ENCODE data around the gene MGAT5B. TPM values are rescaled to one million over a fixed set of nuclear protein-coding genes. Genes with fewer than 3 reads are reported as not detected.

The MGAT5B gene
- total and polyA plus RNA-seq, 2 experiments from 2014 or later: 1.6 to 10.0 TPM

DNA sequence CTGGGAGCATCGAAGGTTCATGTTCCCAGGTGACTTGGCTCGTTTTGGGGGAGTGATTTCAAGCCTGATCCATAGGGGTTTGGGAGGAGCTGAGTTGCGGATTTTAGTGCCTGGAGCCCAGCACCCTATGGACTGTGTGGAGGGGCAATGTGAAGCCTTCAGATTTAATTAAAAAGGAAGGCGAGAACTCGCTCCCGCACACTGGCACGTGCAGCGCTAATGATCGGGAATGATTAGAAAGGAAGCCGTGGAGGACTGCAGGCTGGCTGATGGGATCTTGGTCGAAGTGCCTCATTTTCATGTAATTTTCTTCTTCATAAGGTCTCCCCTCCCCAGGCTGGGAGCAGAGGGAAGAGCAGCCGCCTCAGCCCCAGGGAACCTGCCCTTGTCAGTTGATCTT lies 12.8 kb downstream of the MGAT5B start (continued):
- no peak for TF ChIP-seq EZH2phosphoT487 (IDR thresholded peaks at IDR 0.05; ENCODE audit: unreplicated experiment)
- no peak for TF ChIP-seq NANOG (IDR thresholded peaks at IDR 0.05; ENCODE audit: borderline replicate concordance)
- TF ChIP-seq POLR2AphosphoS5 (IDR thresholded peaks at IDR 0.05; ENCODE audit: low read depth): no peak
- no peak for TF ChIP-seq ZNF114 (CRISPR knock-in tag; IDR thresholded peaks at IDR 0.05)

DNA sequence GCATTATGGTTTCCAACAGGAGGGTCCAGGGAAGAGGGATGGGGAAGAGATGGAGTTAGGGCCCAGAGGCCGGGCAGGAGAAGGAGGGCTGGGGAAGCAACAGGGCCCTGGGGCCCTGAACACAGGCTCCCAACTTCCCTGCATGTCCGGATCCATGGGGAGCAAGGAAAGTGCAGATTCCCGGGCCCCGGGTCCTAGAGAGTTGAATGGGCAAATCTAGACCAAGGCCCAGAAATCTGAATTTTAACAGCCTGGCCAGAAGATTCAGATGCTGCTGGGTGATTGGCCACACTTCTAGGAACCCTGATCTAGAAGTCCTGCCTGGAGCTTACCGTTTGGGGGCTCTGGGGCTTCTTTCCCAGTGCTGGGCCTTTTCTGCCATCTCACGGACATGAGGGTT lies 13.2 kb downstream of the MGAT5B start:
- no peak for ATAC-seq
- Histone ChIP-seq H3K4me3 (no peak overlapping the region), H3K27ac (ENCODE audit: low read depth) (no peak overlapping the region), H3K79me2 (replicated peaks; ENCODE audit: insufficient read depth) (no peaks in the 10 kb centered on the region), H3K36me3 (ENCODE audit: insufficient read depth) (no peaks in the 10 kb centered on the region), H3K4me1 (ENCODE audit: insufficient read depth) (peaks cover 13% of the 10 kb centered on the region), H4K20me1 (replicated peaks; ENCODE audit: insufficient read depth) (no peaks in the 10 kb centered on the region), H3K27me3 (ENCODE audit: insufficient read depth) (no peaks in the 10 kb centered on the region), H3F3A (replicated peaks; ENCODE audit: low read depth) (0 out of 2 replicates have a peak, but pooled peaks cover 4% of the 10 kb centered on the region), H2AFZ (no peak overlapping the region), H3K9me2 (ENCODE audit: insufficient read depth) (no peaks in the 10 kb centered on the region), H3K4me2 (no peak overlapping the region)
- no peak overlapping the region for H3K27ac Mint-ChIP-seq
- no peak for TF ChIP-seq CREB1 (CRISPR knock-in tag; IDR thresholded peaks at IDR 0.05; ENCODE audit: low read depth)
- TF ChIP-seq, protein P1, sequence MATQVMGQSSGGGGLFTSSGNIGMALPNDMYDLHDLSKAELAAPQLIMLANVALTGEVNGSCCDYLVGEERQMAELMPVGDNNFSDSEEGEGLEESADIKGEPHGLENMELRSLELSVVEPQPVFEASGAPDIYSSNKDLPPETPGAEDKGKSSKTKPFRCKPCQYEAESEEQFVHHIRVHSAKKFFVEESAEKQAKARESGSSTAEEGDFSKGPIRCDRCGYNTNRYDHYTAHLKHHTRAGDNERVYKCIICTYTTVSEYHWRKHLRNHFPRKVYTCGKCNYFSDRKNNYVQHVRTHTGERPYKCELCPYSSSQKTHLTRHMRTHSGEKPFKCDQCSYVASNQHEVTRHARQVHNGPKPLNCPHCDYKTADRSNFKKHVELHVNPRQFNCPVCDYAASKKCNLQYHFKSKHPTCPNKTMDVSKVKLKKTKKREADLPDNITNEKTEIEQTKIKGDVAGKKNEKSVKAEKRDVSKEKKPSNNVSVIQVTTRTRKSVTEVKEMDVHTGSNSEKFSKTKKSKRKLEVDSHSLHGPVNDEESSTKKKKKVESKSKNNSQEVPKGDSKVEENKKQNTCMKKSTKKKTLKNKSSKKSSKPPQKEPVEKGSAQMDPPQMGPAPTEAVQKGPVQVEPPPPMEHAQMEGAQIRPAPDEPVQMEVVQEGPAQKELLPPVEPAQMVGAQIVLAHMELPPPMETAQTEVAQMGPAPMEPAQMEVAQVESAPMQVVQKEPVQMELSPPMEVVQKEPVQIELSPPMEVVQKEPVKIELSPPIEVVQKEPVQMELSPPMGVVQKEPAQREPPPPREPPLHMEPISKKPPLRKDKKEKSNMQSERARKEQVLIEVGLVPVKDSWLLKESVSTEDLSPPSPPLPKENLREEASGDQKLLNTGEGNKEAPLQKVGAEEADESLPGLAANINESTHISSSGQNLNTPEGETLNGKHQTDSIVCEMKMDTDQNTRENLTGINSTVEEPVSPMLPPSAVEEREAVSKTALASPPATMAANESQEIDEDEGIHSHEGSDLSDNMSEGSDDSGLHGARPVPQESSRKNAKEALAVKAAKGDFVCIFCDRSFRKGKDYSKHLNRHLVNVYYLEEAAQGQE (IDR thresholded peaks at IDR 0.05; ENCODE audit: unreplicated experiment): no peak
- TF ChIP-seq, protein P2, sequence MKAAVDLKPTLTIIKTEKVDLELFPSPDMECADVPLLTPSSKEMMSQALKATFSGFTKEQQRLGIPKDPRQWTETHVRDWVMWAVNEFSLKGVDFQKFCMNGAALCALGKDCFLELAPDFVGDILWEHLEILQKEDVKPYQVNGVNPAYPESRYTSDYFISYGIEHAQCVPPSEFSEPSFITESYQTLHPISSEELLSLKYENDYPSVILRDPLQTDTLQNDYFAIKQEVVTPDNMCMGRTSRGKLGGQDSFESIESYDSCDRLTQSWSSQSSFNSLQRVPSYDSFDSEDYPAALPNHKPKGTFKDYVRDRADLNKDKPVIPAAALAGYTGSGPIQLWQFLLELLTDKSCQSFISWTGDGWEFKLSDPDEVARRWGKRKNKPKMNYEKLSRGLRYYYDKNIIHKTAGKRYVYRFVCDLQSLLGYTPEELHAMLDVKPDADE (IDR thresholded peaks at IDR 0.05): no peak
- TF ChIP-seq, protein P3, sequence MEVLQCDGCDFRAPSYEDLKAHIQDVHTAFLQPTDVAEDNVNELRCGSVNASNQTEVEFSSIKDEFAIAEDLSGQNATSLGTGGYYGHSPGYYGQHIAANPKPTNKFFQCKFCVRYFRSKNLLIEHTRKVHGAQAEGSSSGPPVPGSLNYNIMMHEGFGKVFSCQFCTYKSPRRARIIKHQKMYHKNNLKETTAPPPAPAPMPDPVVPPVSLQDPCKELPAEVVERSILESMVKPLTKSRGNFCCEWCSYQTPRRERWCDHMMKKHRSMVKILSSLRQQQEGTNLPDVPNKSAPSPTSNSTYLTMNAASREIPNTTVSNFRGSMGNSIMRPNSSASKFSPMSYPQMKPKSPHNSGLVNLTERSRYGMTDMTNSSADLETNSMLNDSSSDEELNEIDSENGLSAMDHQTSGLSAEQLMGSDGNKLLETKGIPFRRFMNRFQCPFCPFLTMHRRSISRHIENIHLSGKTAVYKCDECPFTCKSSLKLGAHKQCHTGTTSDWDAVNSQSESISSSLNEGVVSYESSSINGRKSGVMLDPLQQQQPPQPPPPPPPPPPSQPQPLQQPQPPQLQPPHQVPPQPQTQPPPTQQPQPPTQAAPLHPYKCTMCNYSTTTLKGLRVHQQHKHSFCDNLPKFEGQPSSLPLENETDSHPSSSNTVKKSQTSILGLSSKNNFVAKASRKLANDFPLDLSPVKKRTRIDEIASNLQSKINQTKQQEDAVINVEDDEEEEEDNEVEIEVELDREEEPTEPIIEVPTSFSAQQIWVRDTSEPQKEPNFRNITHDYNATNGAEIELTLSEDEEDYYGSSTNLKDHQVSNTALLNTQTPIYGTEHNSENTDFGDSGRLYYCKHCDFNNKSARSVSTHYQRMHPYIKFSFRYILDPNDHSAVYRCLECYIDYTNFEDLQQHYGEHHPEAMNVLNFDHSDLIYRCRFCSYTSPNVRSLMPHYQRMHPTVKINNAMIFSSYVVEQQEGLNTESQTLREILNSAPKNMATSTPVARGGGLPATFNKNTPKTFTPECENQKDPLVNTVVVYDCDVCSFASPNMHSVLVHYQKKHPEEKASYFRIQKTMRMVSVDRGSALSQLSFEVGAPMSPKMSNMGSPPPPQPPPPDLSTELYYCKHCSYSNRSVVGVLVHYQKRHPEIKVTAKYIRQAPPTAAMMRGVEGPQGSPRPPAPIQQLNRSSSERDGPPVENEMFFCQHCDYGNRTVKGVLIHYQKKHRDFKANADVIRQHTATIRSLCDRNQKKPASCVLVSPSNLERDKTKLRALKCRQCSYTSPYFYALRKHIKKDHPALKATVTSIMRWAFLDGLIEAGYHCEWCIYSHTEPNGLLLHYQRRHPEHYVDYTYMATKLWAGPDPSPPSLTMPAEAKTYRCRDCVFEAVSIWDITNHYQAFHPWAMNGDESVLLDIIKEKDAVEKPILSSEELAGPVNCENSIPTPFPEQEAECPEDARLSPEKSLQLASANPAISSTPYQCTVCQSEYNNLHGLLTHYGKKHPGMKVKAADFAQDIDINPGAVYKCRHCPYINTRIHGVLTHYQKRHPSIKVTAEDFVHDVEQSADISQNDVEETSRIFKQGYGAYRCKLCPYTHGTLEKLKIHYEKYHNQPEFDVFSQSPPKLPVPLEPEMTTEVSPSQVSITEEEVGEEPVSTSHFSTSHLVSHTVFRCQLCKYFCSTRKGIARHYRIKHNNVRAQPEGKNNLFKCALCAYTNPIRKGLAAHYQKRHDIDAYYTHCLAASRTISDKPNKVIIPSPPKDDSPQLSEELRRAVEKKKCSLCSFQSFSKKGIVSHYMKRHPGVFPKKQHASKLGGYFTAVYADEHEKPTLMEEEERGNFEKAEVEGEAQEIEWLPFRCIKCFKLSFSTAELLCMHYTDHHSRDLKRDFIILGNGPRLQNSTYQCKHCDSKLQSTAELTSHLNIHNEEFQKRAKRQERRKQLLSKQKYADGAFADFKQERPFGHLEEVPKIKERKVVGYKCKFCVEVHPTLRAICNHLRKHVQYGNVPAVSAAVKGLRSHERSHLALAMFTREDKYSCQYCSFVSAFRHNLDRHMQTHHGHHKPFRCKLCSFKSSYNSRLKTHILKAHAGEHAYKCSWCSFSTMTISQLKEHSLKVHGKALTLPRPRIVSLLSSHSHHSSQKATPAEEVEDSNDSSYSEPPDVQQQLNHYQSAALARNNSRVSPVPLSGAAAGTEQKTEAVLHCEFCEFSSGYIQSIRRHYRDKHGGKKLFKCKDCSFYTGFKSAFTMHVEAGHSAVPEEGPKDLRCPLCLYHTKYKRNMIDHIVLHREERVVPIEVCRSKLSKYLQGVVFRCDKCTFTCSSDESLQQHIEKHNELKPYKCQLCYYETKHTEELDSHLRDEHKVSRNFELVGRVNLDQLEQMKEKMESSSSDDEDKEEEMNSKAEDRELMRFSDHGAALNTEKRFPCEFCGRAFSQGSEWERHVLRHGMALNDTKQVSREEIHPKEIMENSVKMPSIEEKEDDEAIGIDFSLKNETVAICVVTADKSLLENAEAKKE (CRISPR knock-in tag; IDR thresholded peaks at IDR 0.05): no peak
- no peak for TF ChIP-seq STAT1 (IDR thresholded peaks at IDR 0.05; ENCODE audit: unreplicated experiment)
- no peak for TF ChIP-seq ZNF114 (CRISPR knock-in tag; IDR thresholded peaks at IDR 0.05)
- H3K9me3 Mint-ChIP-seq: no peaks in the 10 kb centered on the region
- no peak overlapping the region for H3K4me3 Mint-ChIP-seq
- H3K4me1 Mint-ChIP-seq: peaks cover 34% of the 10 kb centered on the region
- no peak for DNase-seq (ENCODE audit: low spot score)
- H3K36me3 Mint-ChIP-seq (ENCODE audit: low read depth): no peaks in the 10 kb centered on the region
- peaks cover 27% of the 10 kb centered on the region for H3K27me3 Mint-ChIP-seq (ENCODE audit: insufficient read depth, low read depth, poor library complexity)
